ENCODE data around the gene UBXN11.

The UBXN11 gene

GRCh38 chr1:26280333-26281042, 25.9 kb downstream of the UBXN11 start:
- POLR2A ChIA-PET = interaction anchor here (1.0 to 2.5 kb wide), 4 partner anchors 8 to 41 kb away, joined by 3 to 8 read pairs (median 6); partner anchors contain the start of gene CD52
- H3K27me3 ChIP-seq (replicated peaks in 2 of 5; ENCODE audit: control insufficient read depth in 4 of 5, insufficient read depth in 5 of 5, low read length in 4 of 5) = no peaks in the 10 kb centered on the region
- 35% methylated on average over 11 of the region's 20 CpGs for WGBS (ENCODE audit: insufficient coverage)
- H3K4me1 ChIP-seq (ENCODE audit: control extremely low read depth in 1 of 4, control insufficient read depth in 4 of 4, insufficient read depth in 4 of 4, low read length in 3 of 4) = peaks cover 28 to 99% (median 97%) of the 10 kb centered on the region in 4 experiments
- peak overlapping the region; percentile 89 to 93 for H3K27ac ChIP-seq (ENCODE audit: insufficient read depth in 1 of 2, low read depth in 1 of 2, low read length in 2 of 2, poor library complexity in 1 of 2, severe bottlenecking in 2 of 2)
- H3K4me3 ChIP-seq (ENCODE audit: control insufficient read depth in 1 of 7, extremely low read depth in 1 of 7, insufficient read depth in 4 of 7, low read depth in 2 of 7, low read length in 6 of 7) = peak overlapping the region; percentile 70 to 86 (median 75)
- CTCF ChIA-PET = interaction anchor here (0.5 to 9.2 kb wide), 7 partner anchors 9 to 207 kb away, joined by 3 to 152 read pairs (median 3); partner anchors contain the start of gene CD52
- H3K9me3 ChIP-seq (ENCODE audit: control extremely low read depth in 1 of 5, control insufficient read depth in 4 of 5, insufficient read depth in 2 of 5, low read depth in 1 of 5, low read length in 4 of 5) = no peaks in the 10 kb centered on the region
- H3K36me3 ChIP-seq (ENCODE audit: control insufficient read depth in 4 of 4, insufficient read depth in 4 of 4, low read length in 3 of 4) = peaks cover 4 to 53% (median 21%) of the 10 kb centered on the region in 4 experiments
- DNase-seq = peak in 1 of 3 donors; percentile 36

DNA sequence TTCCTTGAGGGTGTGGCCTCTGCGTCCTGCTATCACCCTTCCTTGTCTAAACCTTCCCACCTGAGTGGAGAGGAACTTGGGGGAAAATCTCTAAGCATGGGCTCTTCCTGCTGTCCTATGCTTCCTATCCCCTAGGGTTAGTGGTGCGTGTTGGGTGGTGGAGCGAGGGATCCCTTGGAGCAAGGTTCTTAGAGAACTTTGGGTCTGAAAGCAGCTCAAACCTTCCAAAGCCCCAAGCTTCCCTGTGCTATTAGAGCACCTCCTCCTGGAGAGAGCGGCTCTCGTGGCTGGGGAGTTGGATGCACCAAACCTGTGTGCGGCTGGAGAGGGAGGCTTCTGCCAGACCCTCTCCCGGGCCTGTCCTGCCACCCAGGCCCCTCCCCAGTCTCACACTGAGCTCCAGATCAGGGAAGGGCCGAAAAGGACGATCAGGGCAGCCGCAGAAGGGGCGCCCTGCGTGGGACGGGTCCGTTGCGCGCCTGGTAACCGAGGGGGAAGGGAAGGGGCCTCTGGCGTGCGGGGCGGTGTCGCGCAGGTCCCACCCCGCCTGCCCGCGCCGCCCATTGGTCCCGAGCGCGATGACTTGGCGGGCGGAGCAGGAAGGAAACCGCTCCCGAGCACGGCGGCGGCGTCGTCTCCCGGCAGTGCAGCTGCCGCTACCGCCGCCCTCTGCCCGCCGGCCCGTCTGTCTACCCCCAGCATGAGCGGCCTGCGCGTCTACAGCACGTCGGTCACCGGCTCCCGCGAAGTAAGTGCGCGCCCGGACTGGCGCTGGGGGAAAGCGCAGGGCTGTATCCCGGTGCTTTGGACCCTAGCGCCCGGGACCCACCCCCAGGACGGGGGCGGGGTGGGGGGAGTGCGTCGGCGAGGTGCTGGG, 26.7 kb downstream of the UBXN11 start, which contains the start of gene SH3BGRL3:
Gene SH3BGRL3 (plus strand): TSS at position 631 of the 877 bp plus-strand sequence. CDS start 70 bp downstream, at position 701.
- H3K4me3 ChIP-seq (ENCODE audit: control insufficient read depth in 1 of 7, extremely low read depth in 1 of 7, insufficient read depth in 4 of 7, low read depth in 2 of 7, low read length in 6 of 7) = peak within 1 kb of the TSS; percentile 70 to 86 (median 75)
- under 1% methylated on average over 48 of the region's 66 CpGs for WGBS (ENCODE audit: insufficient coverage)
- peaks cover 30 to 99% (median 97%) of the 10 kb centered on the region in 4 experiments for H3K4me1 ChIP-seq (ENCODE audit: control extremely low read depth in 1 of 4, control insufficient read depth in 4 of 4, insufficient read depth in 4 of 4, low read length in 3 of 4)
- POLR2A ChIA-PET = interaction anchor here (0.6 to 1.4 kb wide), 5 partner anchors 9 to 1878 kb away, joined by 3 to 8 read pairs (median 3); no protein-coding TSS in a partner anchor
- no peaks in the 10 kb centered on the region for H3K9me3 ChIP-seq (ENCODE audit: control extremely low read depth in 1 of 5, control insufficient read depth in 4 of 5, insufficient read depth in 2 of 5, low read depth in 1 of 5, low read length in 4 of 5)
- peaks cover 4 to 53% (median 22%) of the 10 kb centered on the region in 4 experiments for H3K36me3 ChIP-seq (ENCODE audit: control insufficient read depth in 4 of 4, insufficient read depth in 4 of 4, low read length in 3 of 4)
- no peaks in the 10 kb centered on the region for H3K27me3 ChIP-seq (replicated peaks in 2 of 5; ENCODE audit: control insufficient read depth in 4 of 5, insufficient read depth in 5 of 5, low read length in 4 of 5)
- DNase-seq = peak; percentile 79 to 87 (median 85)
- CTCF ChIA-PET = interaction anchor here (0.5 to 9.2 kb wide), 12 partner anchors 10 to 206 kb away, joined by 3 to 152 read pairs (median 4); partner anchors contain the start of genes CD52, ZNF593 and ZNF593OS
- peak within 1 kb of the TSS; percentile 89 to 93 for H3K27ac ChIP-seq (ENCODE audit: insufficient read depth in 1 of 2, low read depth in 1 of 2, low read length in 2 of 2, poor library complexity in 1 of 2, severe bottlenecking in 2 of 2)

- Histone ChIP-seq H3K27me3 (replicated peaks in 2 of 5; ENCODE audit: control insufficient read depth in 4 of 5, insufficient read depth in 5 of 5, low read length in 4 of 5) (no peaks in the 10 kb centered on the region), H3K36me3 (ENCODE audit: control insufficient read depth in 4 of 4, insufficient read depth in 4 of 4, low read length in 3 of 4) (peaks cover 4 to 57% (median 21%) of the 10 kb centered on the region in 4 experiments), H3K27ac (ENCODE audit: insufficient read depth in 1 of 2, low read depth in 1 of 2, low read length in 2 of 2, poor library complexity in 1 of 2, severe bottlenecking in 2 of 2) (peak overlapping the region; percentile 89 to 93), H3K4me3 (ENCODE audit: control insufficient read depth in 1 of 7, extremely low read depth in 1 of 7, insufficient read depth in 4 of 7, low read depth in 2 of 7, low read length in 6 of 7) (peak overlapping the region in 6 of 7 experiments; percentile 70 to 86 (median 78)), H3K4me1 (ENCODE audit: control extremely low read depth in 1 of 4, control insufficient read depth in 4 of 4, insufficient read depth in 4 of 4, low read length in 3 of 4) (peaks cover 33 to 99% (median 95%) of the 10 kb centered on the region in 4 experiments), H3K9me3 (ENCODE audit: control extremely low read depth in 1 of 5, control insufficient read depth in 4 of 5, insufficient read depth in 2 of 5, low read depth in 1 of 5, low read length in 4 of 5) (no peaks in the 10 kb centered on the region)
- peak; percentile 60 to 63 (median 61) for DNase-seq
- ChIA-PET CTCF (interaction anchor here (0.7 to 9.2 kb wide), 10 partner anchors 10 to 114 kb away, joined by 3 to 152 read pairs (median 4); partner anchors contain the start of genes CD52, ZNF593 and ZNF593OS), POLR2A (interaction anchor here (0.6 to 1.4 kb wide), 6 partner anchors 10 to 1877 kb away, joined by 3 to 8 read pairs (median 4); no protein-coding TSS in a partner anchor)
- WGBS (ENCODE audit: insufficient coverage) = 44% methylated on average over 5 of the region's 9 CpGs
Observed at GRCh38 chr1:26278724-26279455, 27.5 kb downstream of the UBXN11 start.

DNA sequence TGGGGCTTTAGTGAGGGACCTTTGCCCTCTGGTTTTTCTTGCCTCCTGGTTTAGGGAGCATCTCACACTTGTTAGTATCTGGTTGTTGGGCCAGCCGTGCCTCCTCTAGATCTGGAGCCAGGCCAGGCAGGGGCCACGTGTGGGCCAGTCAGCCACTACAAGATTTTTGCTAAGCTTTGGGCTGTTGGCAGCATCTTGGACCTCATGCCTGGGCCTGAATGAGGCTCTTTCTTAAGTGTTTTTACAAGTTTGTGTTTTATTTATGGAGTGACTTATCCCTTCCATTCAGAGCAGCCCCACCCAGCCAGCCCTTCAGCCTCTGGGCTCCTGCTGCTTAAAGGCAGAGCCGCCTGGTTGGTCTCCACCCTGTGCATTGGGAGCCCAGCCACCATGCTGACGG, 28.1 kb downstream of the UBXN11 start:
- ChIA-PET POLR2A (interaction anchor here (0.9 kb wide), 1 partner anchor 10 kb away, joined by 5 read pairs; no protein-coding TSS in a partner anchor), CTCF (interaction anchor here (0.7 to 9.2 kb wide), 6 partner anchors 11 to 139 kb away, joined by 3 to 152 read pairs (median 6); partner anchors contain the start of genes CD52, CEP85 and ZNF593)
- Histone ChIP-seq H3K9me3 (ENCODE audit: control extremely low read depth in 1 of 5, control insufficient read depth in 4 of 5, insufficient read depth in 2 of 5, low read depth in 1 of 5, low read length in 4 of 5) (no peaks in the 10 kb centered on the region), H3K27me3 (replicated peaks in 2 of 5; ENCODE audit: control insufficient read depth in 4 of 5, insufficient read depth in 5 of 5, low read length in 4 of 5) (no peaks in the 10 kb centered on the region), H3K36me3 (ENCODE audit: control insufficient read depth in 4 of 4, insufficient read depth in 4 of 4, low read length in 3 of 4) (peaks cover 4 to 52% (median 21%) of the 10 kb centered on the region in 4 experiments), H3K4me1 (ENCODE audit: control extremely low read depth in 1 of 4, control insufficient read depth in 4 of 4, insufficient read depth in 4 of 4, low read length in 3 of 4) (peaks cover 33 to 93% (median 89%) of the 10 kb centered on the region in 4 experiments), H3K4me3 (ENCODE audit: control insufficient read depth in 1 of 7, extremely low read depth in 1 of 7, insufficient read depth in 4 of 7, low read depth in 2 of 7, low read length in 6 of 7) (peak overlapping the region in 3 of 7 experiments; percentile 80 to 86 (median 84)), H3K27ac (ENCODE audit: insufficient read depth in 1 of 2, low read depth in 1 of 2, low read length in 2 of 2, poor library complexity in 1 of 2, severe bottlenecking in 2 of 2) (peak overlapping the region; percentile 89 to 93)
- 14% methylated on average over 2 of the region's 4 CpGs for WGBS (ENCODE audit: insufficient coverage)
- DNase-seq = no peak

DNA sequence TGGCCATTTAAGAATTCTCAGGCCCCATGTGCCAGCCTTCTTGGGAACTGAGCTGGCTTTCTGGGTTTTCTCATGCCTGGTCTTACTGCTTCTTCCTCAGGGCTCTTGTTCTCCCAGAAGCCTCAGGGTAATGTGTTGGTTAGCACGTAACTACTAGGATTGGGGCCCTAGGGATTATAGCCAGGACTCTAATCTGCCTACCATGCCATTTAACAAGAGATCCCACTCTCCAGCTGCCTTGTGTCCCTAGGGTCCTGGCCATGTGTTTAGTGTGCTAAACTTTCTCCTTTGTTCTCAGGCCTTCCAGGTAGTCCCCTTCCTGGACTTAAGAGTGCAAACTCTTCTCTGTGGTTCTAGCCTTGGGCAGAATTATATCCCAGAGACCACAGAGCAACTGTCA, 28.7 kb downstream of the UBXN11 start:
- H3K4me3 ChIP-seq (ENCODE audit: control insufficient read depth in 1 of 7, extremely low read depth in 1 of 7, insufficient read depth in 4 of 7, low read depth in 2 of 7, low read length in 6 of 7) = peak overlapping the region in 1 of 7 experiments; percentile 86
- H3K27ac ChIP-seq (ENCODE audit: insufficient read depth in 1 of 2, low read depth in 1 of 2, low read length in 2 of 2, poor library complexity in 1 of 2, severe bottlenecking in 2 of 2) = peak overlapping the region; percentile 89 to 93
- no peak for DNase-seq
- ChIA-PET POLR2A (interaction anchor here (4.1 kb wide), 1 partner anchor 11 kb away, joined by 26 read pairs; no protein-coding TSS in a partner anchor), CTCF (interaction anchor here (0.6 to 9.2 kb wide), 13 partner anchors 10 to 139 kb away, joined by 3 to 152 read pairs (median 5); partner anchors contain the start of genes CD52, CEP85 and ZNF593)
- no peaks in the 10 kb centered on the region for H3K27me3 ChIP-seq (replicated peaks in 2 of 5; ENCODE audit: control insufficient read depth in 4 of 5, insufficient read depth in 5 of 5, low read length in 4 of 5)
- H3K9me3 ChIP-seq (ENCODE audit: control extremely low read depth in 1 of 5, control insufficient read depth in 4 of 5, insufficient read depth in 2 of 5, low read depth in 1 of 5, low read length in 4 of 5) = no peaks in the 10 kb centered on the region
- H3K4me1 ChIP-seq (ENCODE audit: control extremely low read depth in 1 of 4, control insufficient read depth in 4 of 4, insufficient read depth in 4 of 4, low read length in 3 of 4) = peaks cover 33 to 87% (median 83%) of the 10 kb centered on the region in 4 experiments
- H3K36me3 ChIP-seq (ENCODE audit: control insufficient read depth in 4 of 4, insufficient read depth in 4 of 4, low read length in 3 of 4) = peaks cover 4 to 52% (median 24%) of the 10 kb centered on the region in 4 experiments
- WGBS (ENCODE audit: insufficient coverage) = 100% methylated on average over 1 of the region's 1 CpG
